ENCODE measurements around the gene HLF.

DNA sequence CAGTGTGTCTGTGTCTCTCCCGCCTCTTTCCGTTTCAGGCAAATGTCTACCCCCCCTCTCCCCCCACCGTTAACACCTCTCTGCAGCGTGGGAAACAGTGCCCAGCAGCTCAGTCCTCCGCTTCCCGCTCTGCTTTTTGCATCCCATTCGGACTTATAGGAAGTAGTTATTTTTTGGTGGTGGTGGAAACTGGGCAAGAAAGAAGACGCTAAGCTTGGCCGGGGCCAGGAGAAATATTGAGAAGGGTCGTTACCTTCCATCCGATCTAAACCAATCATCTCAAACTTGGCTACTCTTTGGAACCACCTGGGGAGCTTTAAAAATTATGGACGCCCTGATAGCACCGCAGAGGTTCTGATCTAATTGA, 499 bp upstream of the HLF start:
- TF ChIP-seq POLR2A (IDR thresholded peaks at IDR 0.05; ENCODE audit: low read depth, low read length): no peak
- no peak for TF ChIP-seq POLR2AphosphoS5 (IDR thresholded peaks at IDR 0.05; ENCODE audit: low read depth, low read length)
- TF ChIP-seq PAX5 (IDR thresholded peaks at IDR 0.05; ENCODE audit: insufficient read depth, low read length, severe bottlenecking): no peak
- TF ChIP-seq SPI1 (IDR thresholded peaks at IDR 0.05; ENCODE audit: low read depth, low read length): no peak
- no peak for TF ChIP-seq TAF1 (IDR thresholded peaks at IDR 0.05; ENCODE audit: low read depth, low read length)
